ENCODE data around the gene SETD7.

The SETD7 gene

DNA sequence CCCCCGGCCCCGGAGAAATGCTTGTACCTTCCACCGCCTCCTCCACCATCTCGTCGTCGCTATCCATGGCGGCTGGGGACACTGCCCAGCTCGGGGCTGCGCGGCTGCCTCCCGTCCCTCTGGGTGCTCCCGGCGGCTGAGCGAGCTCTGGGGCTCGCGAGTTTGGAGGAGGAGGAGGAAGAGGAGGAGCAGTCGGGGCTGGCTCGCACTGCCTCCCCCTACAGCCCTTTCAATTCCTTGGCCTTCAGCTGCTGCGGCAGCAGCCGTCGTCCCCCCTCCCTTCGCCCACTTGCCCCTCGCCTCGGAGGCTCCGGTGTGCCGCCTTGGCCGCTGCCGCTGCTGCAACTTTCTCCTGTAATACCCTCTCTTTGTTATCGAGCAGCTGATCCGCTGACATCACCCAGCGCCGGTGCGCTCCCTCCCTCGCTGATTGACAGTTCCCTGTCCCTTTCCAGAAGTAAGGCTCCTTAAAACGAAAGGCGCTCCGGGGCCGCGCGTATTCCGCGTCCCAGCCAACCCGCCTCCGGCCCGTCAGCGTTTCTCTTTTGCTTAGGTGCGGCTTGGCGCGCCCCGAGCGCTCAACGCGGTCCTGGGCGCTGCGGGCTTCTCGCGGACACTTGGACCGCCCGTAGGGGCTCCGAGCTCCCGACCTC is at the start of gene SETD7:
TSS of gene SETD7 (minus strand) at position 149 of the 653 bp plus-strand sequence. CDS start at position 67, 82 bp downstream.
- peak in 1 of 2 donors; percentile 17 for DNase-seq (ENCODE audit: low read depth in 2 of 2, low spot score in 1 of 2)

DNA sequence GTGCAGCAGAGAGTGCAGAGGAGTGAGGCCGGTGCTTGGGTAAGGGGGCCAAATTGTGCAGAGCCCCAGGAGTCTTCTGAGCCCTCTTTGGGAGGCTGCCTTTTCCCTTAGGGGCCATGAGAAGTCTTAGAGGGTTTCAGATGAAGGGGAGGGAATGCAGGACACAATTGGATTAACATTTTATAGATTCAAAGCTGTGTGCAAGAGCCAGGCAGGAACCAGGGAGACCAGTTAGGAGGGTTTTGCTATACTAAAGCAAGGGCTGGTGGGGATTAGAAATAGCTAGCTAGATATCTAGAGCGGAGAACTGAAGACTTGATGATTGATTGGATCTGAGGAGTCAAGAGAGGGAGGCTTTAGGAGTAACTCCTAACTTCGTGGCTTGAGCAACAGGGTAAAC is 49.5 kb upstream of the SETD7 start:
- no peak for DNase-seq (ENCODE audit: low read depth in 2 of 2, low spot score in 1 of 2)

DNA sequence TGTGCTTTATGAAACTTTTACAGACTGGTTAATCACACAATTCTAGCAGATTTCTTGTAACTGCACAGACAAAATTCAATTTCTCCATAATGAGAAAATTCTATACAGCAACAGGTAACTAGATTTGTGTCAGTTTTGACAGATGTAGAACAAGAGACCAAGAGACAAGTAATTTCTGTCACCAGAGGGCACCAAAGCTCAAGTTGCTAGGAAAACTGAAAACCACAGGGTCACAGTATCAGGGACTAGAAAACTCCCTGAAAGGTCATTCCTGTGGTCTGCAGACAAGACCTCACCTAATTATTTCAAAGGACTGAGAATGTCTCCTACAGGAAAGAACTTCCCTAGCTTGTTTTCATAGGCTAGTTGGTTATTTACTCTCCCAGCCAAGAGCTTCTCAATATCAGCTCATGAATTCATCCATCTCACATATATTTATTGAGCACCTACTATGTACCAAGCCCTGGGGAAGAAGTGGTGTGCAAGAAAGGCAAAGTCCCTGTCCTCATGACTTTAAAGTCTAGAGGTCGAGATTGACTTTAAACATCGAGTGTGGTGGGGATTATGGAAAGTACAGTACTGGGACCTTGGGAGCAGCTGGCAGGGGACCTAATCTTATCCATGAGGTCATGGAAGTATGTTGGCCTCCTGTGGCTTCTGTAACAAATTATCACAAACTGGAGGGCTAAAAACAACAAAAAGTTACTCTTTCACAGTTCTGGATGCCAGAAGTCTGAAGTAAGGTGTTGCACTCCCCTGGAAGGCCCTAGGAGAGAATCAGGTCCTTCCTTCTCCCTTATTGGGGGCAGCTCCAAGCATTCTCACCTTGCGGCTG is 47.8 kb upstream of the SETD7 start:
- DNase-seq (ENCODE audit: low read depth in 2 of 2, low spot score in 1 of 2): no peak

DNA sequence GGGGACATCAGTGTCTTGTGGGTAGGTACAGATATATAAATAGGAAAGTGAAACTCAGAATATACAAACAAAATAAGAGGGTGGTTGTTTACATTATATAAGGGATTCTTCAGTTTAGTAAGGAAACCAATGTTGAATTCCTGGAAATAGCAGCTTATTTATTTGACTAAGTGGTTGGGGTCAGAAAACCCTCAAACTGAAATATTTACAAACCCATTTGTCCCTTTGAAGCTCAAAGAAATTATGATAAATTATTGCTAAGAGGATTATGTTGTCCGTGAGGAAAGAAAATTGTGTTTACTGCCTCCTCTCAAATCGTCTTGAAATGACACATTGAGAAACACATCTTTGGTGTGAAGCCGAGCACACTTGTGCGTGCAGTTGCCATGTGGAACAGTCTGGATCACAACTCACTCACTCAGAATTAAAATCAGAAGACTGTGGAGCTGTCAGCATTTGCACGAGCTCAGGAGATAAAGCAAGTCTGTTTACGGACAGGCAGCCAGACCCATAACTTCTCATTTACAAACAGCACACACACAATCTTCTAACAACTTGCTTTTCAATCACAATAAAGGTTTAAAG is 46.8 kb upstream of the SETD7 start:
- DNase-seq (ENCODE audit: low read depth in 2 of 2, low spot score in 1 of 2): no peak

DNA sequence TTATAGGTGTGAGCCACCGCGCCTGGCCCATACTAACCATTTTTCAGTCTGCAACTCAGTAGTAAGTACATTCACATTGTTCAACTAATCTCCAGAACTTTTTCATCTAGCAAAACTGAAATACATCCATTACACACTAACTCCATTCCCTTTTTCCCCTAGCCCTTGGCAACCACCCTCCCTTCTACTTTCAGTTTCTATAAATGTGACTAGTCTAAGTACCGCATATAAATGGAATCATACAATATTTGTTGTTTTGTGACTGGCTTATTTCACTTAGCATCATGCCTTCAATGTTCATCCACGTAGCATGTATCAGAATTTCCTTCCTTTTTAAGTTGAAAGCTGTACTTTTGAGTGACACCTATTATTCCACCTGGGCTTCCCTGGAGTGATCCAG is 44.6 kb upstream of the SETD7 start:
- DNase-seq (ENCODE audit: low read depth in 2 of 2, low spot score in 1 of 2): no peak

DNA sequence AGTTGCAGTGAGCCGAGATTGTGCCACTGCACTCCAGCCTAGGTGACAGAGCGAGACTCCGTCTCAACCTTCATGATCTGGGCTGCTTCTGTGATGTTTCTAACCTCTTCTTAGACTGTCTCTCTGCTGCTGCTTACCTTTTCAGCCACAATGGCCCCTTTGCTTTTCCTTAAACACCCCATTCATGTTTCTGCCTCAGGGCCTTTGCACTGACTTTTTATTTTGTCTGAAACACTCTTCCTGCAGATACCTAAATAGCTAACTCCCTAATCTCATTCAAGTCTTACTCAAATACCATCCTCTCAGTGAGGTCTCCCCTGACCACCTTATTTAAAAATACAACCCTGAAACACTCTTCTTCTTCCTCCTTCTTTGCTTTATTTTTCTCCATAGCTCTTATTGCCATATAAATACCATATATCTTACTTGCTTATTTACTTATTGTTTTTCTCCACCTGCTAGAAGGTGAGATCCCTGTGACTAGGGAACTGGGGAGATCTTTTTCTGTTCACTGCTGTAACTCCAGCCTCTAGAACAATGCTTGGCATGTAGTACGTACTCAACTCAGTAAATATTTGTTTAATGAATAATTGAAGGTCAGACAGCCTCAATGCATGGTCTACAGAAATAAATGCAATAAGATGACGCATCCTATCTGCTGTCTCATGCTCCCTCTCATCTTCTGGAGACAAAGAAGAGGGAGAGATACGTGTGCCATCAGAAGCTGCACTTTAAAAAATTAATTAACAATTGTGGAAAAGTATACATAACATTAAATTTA is 43.8 kb upstream of the SETD7 start:
- no peak for DNase-seq (ENCODE audit: low read depth in 2 of 2, low spot score in 1 of 2)

DNA sequence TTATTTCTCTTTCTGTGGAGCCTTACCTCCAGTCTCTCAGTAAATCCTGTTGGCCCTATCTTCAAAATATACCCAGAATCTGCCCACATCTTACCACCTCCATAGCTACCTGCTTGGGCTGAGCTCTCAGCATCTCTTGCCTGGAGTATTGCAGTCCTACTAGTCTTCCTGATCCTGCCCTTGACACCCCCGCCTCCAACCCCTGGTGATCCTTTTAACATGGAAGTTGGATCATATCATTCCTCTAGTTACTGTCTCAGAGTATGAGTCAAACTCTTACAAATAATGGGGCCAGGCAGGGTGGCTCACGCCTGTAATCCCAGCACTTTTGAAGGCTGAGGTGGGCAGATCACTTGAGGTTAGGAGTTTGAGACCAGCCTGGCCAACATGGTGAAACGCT is 43.1 kb upstream of the SETD7 start:
- no peak for DNase-seq (ENCODE audit: low read depth in 2 of 2, low spot score in 1 of 2)

DNA sequence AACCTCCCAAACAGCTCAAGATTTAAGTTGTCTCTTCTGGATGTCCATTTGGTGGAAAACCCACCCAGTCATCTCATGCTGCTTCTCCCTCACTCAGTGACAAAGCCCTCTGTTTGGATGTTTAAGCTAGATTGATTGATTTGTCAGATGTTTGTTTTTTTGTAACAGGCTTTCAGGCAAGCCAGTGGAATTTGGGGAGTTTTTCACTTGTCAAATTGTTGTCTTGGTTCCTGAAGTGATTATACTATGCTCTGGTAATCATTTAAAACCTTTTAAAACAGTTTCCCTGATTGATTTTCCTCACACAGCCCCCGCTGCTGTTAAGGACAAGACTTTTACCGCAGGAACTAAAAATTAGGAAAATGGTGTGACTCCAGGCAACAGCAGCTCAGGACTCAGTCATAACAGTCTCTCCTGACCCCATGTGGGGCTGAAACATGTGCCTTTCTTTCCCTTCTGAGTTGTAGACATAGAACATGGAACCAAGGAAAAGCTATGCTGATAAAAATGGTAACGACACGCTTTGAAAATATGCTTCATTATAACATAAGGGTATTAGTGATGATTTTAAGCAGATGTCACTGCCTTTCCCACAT is 40.8 kb upstream of the SETD7 start:
- no peak for DNase-seq (ENCODE audit: low read depth in 2 of 2, low spot score in 1 of 2)

DNA sequence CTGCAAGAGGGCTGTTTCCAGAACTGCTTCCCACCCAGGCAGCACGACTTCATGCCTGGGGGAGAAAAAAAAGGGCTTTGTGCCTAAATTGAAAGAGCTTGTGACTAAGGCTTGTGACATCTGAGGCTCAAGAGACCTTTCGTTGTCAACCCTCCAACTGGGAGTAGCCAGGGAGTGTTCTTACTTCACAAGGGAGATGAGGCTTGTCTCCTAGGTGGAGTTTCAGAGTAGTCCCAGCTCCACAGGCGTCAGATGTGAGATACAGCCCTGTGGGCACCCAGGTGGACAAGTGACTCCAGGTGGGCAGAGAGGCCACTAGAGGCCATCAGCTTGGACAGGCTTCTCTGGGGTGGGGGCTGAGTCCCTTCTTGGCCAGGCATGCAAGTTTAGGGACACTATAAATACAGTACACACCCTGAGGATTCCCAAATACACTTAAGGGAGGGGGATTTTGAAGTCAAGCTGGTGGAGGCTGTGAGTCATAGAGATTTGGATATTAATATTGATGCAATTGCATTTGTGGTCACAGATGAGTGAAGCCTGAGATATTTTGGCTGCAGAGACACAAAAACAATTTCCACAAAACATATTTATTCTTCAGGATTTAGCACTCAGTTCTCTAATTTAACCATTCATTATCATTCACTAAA is 40.1 kb upstream of the SETD7 start:
- no peak for DNase-seq (ENCODE audit: low read depth in 2 of 2, low spot score in 1 of 2)

DNA sequence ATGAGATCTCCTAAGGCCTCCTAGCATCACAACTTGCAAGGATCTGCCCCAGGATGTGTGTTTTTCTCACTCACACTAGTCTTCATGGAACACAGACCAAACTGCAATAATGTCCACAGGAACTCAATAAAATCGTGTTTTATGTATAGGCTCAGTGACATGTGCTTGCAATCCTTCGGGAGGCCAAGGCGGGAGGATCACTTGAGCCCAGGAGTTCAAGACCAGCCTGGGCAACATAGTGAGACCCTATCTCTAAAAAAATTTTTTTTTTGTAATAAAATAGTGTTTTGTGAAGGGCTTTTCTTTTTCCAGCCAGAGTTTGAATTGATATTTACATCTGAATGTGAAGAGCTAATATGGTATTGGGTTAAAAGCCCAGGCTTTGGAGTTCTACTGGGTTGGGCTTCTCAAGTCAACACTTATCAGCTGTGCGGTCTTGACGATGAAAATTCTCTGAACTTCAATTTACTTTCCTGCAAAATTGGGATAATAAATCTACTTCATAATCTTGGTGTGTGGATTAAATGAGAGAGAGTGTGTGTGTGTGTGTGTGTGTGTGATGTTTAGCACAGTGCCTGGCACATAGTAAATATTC is 38.7 kb upstream of the SETD7 start:
- DNase-seq (ENCODE audit: low read depth in 2 of 2, low spot score in 1 of 2): no peak

DNA sequence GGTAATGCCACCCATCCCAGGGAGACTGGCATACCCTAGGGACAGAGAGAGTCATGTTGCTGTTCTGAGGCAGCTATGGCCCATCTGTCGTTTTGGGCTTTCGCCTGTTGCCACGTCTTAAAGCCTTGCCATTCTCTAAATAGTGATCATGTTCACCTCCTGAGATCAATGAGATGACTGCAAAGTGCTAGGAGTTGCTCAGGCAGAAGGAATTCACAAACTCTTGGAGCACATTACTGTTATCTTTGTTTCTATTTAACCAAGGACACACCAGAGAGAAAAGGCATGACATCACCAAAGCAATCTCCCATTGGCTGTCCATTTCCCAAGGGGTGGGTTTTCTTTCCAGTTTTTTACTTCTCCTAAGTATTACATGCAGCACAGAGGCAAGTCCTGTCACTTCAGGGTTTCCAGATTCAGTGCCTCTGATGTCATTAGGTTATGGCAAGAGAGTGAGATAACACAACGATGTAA is 37.1 kb upstream of the SETD7 start:
- no peak for DNase-seq (ENCODE audit: low read depth in 2 of 2, low spot score in 1 of 2)

DNA sequence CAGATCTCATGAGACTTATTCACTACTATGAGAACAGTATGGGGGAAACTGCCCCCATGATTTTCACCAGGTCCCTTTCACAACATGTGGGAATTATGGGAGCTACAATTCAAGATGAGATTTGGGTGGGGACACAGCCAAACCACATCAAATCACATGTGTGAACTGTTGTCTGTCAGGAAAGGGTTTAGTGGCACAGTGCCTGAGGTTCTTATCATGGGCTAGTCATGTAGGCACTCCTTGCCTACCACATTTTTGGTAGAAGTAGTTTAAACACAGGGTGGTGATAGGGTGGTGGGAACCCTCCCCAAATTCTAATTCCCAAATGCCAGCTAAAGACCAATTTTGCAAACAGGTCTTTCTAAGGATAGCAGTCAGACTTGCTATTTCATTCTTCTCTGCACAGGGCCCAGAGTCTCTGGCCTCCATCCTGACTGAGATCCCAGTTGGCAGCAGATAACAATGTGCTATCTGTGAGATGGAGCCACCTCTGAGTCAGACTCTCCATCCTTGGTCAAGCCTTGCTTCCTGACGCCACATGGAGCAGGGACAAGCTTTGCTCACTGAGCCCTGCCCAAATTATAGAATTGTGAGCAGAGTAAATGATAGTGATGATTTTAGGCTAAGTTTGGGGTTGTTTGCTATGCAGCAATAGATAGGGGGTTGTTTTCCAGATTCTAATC is 33.5 kb upstream of the SETD7 start:
- no peak for DNase-seq (ENCODE audit: low read depth in 2 of 2, low spot score in 1 of 2)

DNA sequence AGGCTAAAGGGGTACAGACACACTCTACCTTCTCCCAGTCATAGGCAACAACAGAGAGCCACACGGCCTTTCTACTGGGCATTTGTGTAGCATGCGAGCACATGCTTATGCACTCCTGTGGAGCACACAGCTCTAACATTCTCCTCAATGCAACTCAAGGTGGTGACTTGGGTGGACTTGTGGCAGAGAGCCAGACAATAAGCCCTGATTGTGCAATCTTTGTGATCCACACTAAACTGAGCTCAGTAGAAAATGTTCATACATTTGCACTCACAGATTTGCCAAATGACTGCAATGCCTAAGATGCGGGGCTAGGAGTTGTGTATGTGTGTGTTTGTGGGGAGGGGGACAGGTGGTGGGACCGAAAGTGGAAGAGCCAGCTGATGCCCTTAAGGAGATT is 31.4 kb upstream of the SETD7 start:
- no peak for DNase-seq (ENCODE audit: low read depth in 2 of 2, low spot score in 1 of 2)

DNA sequence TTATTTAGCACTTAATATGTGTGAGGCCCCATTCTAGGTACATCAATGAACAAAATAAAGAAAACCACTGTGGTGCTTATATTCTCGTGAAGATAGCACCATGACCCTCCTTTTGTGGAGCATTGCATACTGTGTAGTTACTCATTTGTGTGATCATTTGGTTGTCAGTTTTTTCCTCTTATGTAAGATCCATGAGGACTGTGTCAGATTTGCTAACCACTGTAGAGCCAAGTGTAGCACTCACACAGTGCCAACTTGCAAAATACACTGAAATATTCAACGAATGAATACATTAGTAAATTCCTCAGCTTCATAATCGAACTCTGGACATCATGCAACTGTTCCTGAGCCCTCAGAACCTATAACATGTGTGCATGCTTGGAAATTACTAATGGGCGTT is 29.5 kb upstream of the SETD7 start:
- no peak for DNase-seq (ENCODE audit: low read depth in 2 of 2, low spot score in 1 of 2)

DNA sequence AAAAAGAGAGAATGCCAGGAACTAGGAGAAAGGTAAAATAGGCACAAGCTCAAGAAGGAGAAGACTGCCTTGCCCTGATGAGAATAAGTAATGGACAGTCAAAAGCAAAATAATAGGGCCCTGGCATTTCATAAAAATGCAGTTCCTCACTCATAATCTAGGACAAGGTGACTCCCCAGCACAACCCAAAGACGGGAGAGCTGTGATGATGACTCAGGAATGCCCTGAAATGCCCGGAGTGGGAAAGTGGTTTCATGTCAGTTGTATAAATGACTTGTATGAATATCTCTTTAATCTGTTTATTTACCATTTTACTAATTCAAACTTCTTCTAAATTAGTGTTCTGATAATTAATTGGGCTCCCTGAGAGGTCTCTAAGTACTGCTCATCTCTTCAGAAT is 28.8 kb upstream of the SETD7 start:
- no peak for DNase-seq (ENCODE audit: low read depth in 2 of 2, low spot score in 1 of 2)

DNA sequence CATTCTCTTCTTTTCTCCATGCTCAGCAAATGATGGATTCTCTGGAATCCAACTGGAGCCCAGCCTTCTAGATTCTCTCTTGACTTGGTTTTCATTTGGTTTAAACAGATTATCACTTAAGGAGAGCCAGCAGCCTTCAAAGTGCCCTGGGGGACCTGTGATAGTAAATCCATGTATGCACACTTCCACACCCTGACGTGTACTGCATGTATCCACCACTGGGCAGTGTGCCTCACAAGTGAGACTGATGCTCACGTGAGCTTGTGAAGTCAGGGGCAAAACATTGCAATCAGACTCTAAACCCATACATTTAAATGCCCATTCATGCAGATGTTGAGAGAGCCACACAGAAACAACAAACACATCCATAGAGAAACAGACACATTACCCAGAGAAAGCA is 28.0 kb upstream of the SETD7 start:
- DNase-seq (ENCODE audit: low read depth in 2 of 2, low spot score in 1 of 2): no peak

DNA sequence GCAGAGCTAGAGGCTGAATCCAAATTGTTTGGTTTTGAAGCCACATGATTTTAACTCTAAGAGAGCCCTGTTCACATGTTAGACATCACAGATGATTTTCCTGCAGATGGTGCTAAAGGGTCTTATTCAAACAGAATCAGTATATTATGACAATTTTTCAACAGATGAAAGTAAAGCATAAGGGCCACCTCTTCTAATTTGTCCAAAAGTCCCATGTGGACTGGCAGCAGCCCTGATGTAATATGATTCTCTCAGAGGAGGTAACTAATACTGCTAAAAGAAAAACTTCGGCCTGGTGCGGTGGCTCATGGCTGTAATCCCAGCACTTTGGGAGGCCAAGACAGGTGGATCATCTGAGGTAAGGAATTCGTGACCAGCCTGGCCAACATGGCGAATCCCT is 26.0 kb upstream of the SETD7 start:
- DNase-seq (ENCODE audit: low read depth in 2 of 2, low spot score in 1 of 2): no peak

DNA sequence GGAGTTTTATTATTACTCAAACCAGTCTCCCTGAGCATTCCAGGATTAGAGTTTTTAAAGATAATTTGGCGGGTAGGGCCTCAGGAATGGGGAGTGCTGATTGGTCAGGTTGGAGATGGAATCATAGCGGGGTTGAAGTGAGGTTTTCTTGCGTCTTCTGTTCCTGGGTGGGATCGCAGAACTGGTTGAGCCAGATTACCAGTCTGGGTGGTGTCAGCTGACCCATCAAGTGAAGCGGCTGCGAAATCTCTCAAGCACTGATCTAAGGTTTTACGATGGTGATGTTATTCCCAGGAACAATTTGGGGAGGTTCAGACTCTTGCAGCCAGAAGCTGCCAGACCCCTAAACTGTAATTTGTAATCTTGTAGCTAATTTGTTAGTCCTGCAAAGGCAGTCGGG is 25.1 kb upstream of the SETD7 start:
- no peak for DNase-seq (ENCODE audit: low read depth in 2 of 2, low spot score in 1 of 2)

DNA sequence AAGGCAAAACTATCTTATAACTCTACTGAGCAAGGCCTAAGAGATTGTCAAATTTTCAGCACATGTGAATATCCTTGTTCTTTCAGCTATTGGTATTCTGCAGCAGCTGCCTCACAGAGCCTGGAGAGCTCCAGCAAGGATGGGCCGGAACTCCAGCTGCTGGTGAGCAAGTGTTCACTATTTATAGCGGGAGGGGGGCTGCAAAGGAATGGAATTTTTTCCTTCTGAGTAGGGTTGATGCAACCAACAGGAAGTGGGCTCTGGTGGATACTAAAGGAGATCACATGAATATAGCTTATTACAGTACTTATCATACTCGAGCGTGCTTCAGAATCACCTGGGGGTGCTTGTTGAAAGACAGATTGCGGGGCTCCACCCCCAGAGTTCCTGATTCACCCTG is 20.2 kb upstream of the SETD7 start:
- no peak for DNase-seq (ENCODE audit: low read depth in 2 of 2, low spot score in 1 of 2)

DNA sequence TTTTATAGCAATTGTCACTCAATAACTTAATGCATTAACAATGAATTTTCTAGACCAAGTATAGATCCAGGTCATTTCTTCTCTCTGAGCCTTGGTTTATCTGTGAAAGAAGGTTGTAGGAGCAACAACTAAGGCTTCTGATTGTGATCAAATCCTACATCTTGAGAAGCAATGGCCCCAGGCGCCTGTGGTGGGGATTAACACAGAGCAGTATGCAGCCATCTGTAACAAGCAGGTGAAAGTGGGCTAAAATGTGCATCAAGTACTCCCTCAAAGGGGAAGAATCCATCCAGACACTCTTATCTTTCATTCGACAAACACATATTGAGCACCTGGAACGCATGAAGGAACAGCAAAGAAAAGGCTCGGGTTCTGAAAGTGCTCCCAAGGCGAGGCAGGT is 19.1 kb upstream of the SETD7 start:
- no peak for DNase-seq (ENCODE audit: low read depth in 2 of 2, low spot score in 1 of 2)

Data from stimulated activated CD8-positive, alpha-beta memory T cell treated with anti-CD3 and anti-CD28 coated beads, Interleukin-4, amount 100 ng/mL, for 4 hours (primary cell).